NCI-H2196 (cell line): ENCODE results near the gene SLC22A12.
A peak's percentile ranks its signal among the peaks of the same experiment; 100 is the strongest.
"Not testable (repeated sequence)": the region's sequence is repeated elsewhere in the genome, so short reads cannot be mapped to it uniquely, and the experiment has no call there.

Source experiments
- DNase-seq: peaks from one replicate; lab custom pipeline; 2025; ENCODE audit not compliant: unreplicated experiment; lab: John Stamatoyannopoulos, UW

SLC22A12 gene

DNA sequence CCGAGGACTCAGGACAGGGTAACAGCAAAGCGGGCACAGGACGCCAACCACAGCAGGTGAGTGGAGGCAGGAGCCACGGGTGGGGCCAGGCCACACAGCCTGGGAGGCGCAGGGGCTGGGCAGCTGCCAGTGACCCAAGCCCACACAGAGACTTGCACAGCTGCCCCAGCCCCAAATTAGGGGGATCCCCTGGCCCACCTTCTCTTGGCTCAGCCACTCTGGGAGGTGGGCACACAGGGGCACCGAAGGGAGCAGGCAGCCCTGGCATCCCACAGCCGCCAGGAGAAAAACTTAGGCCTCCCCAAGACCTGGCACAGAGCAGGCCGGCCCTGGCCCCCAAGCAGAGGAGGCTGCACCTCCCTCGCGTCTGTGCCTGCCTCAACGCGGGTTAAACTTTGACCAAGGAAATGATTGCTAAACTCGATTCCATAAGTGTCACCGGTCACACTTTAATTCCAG lies at the start of gene SLC22A12:
SLC22A12 (plus strand) TSS at position 458 of the 459 bp plus-strand sequence. CDS start 337 bp downstream, outside the sequence.
- DNase-seq, result no peak

DNA sequence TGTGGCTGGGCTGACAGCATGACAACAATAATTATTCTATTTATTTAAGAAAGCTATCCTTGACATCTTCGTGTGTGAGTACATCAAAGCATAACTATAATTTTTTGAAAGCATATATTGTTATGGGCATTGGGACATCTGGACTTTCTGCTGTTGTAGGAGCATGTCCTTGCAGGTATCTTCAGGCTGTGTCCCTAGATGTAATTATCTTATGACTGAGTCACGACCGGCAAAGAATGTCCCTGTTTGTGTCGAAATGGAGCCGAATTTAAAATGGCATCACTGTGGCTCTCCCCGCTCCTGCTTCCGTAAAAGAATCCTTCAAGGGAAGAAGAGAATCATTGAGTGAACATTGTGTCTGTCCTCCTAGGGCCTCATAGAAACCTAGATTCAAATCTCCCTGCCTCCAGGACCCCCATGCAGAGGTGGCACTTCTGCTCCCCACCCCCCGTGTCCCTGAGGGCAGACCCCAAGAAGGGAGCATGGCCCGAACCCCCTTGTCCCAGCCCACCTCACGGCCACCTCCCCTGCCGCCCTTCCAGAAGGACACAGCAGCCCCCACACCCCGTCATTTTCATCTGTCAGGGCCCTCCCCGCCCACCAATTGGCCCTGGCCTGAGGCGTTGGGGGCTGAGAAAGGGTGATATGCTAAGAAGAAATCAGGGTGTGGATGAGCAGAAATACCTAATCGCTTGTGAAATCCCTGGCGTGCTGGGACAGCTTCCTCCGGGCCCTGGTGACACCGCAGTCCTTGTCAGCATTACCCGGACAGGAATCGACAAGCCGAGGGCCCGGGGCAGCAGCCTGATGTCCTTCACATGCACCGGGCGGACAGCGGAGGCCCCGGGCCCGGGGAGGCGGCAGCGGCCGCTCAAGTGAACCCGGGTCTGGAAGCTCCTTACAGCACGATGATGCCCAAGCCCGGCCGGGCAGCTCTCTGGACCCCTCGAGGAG lies 48.6 kb upstream of the SLC22A12 start:
- DNase-seq, result no peak

DNA sequence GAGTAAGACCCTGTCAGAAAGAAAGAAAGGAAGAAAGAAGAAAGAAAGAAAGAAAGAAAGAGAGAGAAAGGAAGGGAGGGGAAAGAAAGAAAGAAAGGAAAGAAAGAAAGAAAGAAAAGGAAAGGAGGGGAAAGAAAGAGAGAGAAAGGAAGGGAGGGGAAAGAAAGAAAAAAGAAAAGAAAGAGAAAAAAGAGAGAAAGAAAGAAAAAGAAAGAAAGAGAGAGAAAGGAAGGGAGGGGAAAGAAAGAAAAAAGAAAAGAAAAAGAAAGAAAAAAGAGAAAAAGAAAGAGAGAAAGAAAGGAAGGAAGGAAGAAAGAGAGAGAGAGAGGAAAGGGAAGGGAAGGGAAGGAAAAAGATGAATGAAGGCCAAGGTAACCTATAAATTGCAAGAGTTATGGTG lies 47.2 kb upstream of the SLC22A12 start:
- DNase-seq, result no peak

DNA sequence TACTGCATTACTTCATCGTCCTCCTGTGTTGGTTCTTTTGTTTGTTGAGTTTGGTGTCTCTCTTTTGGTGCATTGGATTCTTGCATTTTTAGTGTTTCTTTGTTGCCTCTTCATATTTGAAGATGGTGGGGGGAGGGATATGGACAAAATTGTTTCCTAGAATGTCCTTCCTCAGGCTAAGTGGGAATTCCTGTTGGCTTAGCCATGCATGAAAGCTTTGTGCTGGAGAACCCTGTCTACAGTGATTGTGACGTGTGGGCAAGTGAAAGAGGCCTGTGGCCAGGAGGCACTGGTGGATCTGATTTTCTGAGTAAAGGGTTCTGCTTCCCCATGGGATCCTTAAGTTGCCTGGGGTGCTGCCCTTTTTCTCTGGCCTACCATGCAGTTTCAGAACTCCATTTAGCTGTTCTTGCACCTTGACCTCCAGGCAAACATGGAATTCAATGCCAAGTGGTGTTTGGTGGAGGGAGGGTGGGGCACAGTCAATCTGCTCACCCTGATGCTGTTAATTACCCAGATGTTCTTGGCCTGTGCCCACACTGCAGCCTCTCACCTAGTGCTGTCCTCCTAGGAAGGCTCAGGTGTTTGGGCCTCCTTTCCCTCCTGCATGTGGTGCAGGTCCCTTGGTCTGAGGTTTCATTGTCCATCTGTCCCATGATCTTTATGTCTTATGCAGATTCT lies 46.3 kb upstream of the SLC22A12 start:
- DNase-seq, result no peak

DNA sequence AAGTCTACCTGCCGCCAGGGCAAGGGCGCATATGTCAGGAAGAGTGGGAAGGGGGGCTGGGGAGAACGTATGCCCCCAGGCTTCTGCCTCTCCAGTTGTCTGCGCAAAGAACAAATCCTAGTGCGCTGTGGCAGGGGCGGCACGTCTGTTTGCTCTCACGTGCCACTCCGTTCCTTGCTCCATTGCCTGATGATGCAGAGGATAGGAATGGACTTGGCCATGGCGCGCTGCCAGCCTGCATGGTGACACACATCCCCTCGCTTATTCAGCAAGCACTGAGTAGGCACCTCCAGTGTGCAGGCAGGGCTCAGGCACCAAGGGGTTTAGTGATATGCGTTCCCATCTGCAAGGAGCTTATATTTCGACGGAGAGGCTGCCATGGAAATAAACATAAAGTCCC lies 45.4 kb upstream of the SLC22A12 start:
- no peak for DNase-seq

DNA sequence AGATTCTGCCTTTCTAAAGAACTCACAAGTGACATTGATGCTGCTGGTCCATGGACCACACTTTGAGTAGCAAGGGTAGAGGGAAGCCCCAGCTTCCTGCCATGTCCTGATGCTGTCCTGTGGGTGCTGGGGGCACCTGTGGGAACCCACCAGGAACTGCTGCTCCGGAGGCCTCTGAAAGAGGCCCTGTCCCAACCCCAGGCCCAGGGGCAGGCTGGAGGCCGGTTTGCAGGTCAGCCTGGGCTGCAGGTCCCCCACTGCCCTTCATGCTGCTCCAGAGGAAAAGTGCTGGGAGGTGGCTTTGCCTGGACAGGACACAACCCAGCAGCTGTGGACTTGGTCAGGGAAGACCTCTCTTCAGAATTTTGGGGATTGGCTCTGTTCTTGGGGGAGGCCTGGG lies 44.8 kb upstream of the SLC22A12 start:
- no peak for DNase-seq

DNA sequence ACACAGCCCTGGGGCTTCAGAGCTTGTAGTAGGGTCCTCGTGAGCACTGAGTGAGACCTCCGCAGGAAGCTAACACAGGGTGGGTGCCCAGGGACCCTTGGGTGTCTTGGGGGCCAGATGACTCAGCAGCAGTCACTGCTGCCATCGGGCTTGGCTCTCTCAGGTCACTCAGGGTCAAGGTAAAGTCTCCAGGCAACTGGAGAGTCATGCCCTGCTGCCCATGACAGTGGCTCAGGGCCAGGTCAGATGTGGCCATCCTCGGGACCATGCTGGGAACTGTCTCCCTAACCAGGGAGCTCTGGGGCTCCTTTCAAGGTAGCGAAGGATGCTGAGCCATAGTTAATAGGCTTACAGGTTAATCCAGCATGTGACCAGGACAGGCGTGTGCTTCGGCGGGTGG lies 44.4 kb upstream of the SLC22A12 start:
- no peak for DNase-seq

DNA sequence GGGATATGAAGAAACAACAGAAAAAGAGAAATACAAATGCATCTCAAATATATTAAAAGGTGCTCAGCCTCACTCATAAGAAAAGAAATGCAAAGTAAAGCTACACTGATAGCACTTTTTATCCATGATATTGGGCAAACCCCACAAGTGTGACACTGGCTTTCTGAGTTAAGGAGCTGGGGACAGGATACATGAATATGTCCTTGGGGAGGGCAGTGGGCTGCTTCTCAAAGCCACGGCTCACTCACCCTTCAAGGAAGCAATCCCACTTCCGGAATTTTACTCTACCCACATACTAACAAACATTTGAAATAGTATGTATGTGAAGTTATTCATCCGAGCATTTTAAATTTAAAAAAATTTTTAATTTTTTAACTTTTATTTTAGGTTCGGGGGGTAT lies 41.1 kb upstream of the SLC22A12 start:
- no peak for DNase-seq

DNA sequence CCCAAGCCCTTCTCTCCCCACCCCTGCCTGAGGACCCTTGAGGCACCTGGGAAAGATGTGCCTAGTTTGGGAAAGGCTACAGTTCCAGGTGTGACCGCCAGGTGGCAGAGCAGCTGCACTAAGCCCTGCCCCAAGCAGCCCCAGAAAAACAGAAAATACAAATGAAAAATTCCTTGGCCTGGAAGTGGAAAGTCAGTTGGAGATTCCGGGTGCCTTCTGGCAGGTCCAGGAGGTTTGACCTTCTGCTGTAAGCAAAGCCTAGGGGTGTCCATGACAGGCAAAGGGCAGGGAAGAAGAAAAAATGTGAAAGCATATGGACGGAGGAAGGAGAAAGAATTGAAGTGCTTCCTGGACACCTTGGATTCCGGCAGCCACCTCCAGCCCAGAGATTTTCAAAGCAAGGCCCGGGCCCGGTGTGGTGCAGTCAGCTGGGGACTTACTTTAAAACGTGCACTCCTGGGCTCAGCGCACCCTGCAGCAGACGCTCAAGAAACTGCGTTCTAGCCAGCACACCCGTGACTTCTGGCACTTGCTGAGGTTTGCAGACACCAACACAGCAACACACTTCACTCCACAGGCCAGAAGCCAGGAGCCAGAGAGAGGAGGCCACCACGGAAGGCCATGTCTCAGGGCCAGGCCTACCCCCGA lies 37.3 kb upstream of the SLC22A12 start:
- DNase-seq, result peak; percentile 59

DNA sequence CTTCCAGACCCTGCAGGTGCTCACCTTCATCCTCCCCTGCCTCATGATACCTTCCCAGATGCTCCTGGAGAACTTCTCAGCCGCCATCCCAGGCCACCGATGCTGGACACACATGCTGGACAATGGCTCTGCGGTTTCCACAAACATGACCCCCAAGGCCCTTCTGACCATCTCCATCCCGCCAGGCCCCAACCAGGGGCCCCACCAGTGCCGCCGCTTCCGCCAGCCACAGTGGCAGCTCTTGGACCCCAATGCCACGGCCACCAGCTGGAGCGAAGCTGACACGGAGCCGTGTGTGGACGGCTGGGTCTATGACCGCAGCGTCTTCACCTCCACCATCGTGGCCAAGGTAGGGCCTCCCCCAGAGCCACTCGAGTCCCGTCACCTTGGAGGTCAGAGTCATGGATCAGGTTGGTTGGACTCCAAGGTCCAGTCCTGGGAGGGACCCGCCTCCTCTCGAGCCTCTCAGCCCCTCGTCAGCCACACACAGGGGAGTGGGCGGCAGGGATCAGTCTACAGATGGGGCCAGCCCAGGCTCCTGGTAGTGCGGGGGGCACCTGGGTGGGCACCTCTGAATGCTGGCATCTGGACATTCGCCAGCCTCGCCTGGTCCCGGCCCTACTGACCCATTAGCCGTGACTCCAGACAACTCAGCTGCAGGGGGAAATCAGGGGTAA lies 34.8 kb upstream of the SLC22A12 start:
- DNase-seq, result no peak

DNA sequence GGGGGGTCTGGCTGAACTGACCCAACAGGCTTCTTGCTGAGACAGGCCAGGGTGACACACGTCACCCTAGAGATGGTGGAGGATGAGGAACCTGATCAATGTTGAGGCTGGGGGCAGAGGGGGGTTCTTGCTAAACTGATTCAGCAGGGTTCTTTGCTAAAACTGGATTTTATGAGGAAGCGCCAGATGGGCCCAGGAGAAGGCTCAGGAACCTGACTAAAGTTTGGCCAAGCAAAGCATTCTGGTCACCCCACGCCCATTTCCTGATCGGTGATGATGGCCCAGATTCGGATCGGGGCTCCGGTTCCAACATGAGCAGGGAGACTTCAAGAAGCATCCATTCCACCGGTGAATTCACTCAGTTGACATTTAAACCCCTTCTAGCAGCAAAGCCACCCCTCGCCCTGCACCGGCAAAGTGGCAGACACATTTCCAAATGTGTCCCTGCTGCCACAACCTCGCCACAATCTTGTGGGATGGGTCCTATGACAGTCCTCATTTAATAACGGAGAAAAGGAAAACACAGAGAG lies 34.2 kb upstream of the SLC22A12 start:
- DNase-seq, result no peak

DNA sequence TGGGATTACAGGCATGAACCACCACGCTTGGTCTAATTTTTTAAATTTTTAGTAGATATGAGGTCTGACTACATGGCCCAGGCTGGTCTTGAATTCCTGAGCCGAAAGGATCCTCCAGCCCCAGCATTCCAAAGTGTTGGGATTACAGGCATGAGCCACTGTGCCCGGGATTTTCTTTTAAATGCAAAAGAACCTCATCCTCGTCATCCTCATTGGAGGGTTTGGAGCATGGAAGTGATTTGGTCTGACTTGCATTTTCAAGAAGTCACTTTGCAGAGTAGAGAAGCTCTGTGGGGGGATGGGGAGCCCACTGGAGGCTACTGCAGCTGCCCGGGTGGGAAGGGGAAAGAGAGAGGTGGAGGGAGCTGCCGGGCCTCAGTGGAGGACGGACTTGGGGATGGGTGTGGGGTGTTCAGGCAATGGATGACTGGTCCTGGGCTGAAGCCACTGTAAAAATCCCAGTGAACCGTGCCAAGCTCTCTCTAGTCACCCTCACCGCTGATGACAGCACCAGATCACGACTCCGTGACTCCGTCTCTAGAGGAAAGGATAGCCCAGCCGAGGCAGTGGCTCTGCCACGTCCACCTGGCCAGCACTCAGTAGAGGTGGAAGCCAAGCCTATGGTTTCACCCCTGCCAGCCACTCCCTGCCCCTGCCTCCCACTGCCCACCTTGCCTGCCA lies 32.8 kb upstream of the SLC22A12 start:
- no peak for DNase-seq

DNA sequence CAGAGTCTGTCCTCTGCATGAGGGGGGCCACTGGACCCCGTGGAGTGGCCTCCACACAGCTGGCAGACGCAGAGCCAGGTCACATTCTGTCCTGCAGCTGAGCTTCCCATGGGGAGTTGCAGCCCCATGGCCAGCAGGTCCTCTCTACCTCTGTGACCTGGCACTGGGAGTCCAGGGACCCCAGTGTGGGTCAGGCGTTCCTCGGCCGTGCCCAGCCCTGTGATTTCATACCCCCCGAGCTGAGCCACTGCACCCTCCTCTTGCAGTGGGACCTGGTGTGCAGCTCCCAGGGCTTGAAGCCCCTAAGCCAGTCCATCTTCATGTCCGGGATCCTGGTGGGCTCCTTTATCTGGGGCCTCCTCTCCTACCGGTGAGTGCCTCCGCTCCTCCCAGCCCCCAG lies 32.2 kb upstream of the SLC22A12 start:
- DNase-seq, result no peak

DNA sequence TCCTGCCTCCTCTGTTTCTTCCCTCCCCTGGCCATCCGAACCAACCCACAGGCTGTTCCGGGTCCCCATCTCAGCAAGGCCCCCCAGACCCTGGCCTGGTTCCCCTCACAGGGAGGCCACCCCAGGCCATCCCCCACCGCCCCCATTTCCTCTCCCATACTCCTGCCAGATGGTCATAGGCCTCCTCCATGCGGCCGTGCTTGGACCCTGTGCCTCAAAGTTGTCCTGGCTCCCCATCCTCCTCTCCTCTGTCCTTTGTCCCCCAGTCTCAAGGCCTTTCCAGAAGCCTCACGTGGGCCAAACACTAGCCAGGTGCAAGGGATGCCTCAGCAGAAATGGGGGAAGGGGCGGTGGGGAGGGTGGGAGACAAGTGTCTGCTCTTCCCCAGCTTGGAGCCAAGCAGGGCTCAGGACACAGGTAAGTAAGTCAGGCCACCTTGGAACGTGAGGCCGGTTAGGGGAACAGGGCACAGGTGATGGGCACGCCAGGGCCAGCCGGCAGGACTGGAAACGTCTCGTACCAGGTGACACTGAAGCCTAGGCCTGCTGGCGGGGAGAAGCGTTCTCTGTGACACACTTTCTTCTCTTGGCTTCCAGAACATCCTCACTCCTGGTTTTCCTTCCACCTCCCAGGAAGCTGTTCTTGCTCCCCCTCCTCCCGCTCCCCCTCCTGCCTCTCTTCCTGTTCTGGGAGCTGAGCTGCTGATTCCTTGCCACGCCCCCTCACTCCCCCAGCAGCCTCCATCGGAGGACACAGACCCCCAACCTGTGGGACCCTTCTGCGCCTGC lies 31.5 kb upstream of the SLC22A12 start:
- no peak for DNase-seq

DNA sequence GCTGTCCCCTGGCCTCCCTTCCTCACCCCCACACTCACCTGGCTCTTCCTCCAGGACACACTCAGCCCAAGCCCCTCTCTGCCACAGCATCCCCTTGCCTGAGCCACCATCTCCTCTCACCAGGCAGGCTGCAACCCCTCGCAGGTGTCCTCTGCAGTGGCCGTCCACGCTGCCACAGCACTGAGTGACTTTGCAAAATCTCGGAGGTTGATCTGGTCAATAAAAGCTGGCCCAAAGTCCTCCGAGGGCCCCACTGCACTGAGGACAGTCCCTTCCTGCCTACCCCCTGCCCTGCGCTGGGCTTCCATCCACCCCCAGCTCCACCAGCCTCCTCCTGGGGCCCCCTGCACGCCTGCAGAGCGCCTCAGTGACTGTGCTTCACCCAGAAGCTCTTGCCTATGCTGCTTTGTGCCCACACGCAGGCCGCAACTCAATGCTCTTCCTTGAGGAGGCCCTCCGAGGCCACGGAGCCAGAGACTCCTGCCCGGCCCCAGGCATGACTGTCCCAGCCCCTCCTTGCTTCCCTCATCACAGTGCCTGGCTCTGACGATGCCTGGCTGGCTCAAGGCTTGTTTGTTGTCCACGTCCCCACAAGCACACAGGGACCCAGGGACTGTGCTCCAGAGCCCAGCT lies 30.8 kb upstream of the SLC22A12 start:
- no peak for DNase-seq

DNA sequence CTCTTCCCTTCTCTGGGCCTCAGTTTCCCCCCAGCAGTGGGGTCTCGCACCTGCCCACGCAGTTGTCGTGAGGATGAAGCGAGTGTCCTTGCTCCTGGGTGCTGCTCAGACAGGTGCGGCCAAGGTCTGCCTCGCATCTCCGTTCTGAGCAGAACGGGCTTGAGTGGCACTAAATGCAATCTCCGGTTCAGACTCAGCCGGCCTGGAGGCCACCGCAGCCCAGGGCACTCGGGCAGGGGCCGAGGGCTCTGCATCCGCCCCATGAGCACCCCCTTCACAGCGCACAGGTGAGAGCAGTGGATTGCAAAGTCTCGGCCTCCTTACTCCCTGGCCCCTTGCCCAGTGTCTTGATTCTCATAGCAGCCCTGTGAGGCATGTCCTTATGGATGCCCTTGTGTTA lies 30.1 kb upstream of the SLC22A12 start:
- DNase-seq, result no peak

DNA sequence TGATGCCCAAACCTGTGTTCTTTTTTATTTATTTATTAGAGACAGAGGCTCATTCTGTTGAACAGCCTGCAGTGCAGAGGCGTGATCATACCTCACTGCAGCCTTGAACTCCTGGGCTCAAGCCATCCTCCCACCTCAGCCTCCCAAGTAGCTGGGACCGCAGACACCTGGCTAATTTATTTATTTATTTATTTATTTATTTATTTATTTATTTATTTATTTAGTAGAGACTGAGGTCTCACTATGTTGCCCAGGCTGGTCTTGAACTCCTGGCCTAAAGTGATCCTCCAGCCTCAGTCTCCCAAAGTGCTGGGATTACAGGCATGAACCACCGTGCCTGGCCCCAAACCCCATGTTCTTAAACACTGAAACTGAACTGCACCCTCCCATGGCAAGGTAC lies 29.6 kb upstream of the SLC22A12 start:
- DNase-seq, result not testable (repeated sequence)

DNA sequence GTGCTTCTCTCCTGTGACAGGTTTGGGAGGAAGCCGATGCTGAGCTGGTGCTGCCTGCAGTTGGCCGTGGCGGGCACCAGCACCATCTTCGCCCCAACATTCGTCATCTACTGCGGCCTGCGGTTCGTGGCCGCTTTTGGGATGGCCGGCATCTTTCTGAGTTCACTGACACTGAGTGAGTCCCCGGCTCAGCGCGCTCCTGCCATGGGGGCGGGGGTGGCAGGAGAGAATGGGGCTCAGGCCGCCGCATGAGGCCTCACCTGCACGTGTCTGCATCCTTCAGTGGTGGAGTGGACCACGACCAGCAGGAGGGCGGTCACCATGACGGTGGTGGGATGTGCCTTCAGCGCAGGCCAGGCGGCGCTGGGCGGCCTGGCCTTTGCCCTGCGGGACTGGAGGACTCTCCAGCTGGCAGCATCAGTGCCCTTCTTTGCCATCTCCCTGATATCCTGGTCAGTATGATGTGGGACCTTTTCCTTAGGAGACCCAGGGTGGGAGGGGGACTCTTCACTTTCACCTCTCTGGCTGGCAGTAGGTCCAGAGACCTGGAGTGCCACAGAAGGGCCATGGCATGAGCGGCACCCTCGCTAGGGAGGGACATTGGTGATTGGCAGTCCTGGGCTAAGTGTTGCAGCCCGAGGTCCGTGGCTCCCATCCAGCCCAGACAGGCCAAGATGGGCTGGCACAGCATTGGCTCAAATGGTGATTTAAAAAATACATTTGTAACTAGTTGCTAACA lies 28.9 kb upstream of the SLC22A12 start:
- DNase-seq, result no peak
